Posterior vena cava (tissue), 2 donors: ENCODE results near the gene ANKRD27. TPM values are rescaled to one million over a fixed set of nuclear protein-coding genes. Genes with fewer than 3 reads are reported as not detected.
"Not testable (repeated sequence)": the region's sequence is repeated elsewhere in the genome, so short reads cannot be mapped to it uniquely, and the experiment has no call there.

Experiments used
- DNase-seq: peaks from one replicate; pipeline ENCODE4 v3.0.0-alpha.2; 2020; ENCODE audit warnings: low spot score
- intact Hi-C, 2 donors: fragments of 100-400 bp; cut with DNase I; formaldehyde crosslinking; loops; one replicate each; pipeline versions ENCODE4 v1.14.1 to v1.14.2; 2022 to 2023
- total RNA-seq, 2 donors: library from RNA; stranded (reverse); fragmentation: NEBNext Ultra II Directional; extraction: Animal tissue kit (Norgen Biotek cat#: 25700); gene quantifications; one replicate each; pipeline ENCODE4 v1.2.1, GENCODE V29; 2021
- donor health status: DM: yes; HTN: yes; CAD: no.
- donor health status: DM: yes; HTN: yes; CAD: no.

ANKRD27 gene
- total RNA-seq, 2 donors from 2014 or later = 25.2 to 38.1 TPM

DNA sequence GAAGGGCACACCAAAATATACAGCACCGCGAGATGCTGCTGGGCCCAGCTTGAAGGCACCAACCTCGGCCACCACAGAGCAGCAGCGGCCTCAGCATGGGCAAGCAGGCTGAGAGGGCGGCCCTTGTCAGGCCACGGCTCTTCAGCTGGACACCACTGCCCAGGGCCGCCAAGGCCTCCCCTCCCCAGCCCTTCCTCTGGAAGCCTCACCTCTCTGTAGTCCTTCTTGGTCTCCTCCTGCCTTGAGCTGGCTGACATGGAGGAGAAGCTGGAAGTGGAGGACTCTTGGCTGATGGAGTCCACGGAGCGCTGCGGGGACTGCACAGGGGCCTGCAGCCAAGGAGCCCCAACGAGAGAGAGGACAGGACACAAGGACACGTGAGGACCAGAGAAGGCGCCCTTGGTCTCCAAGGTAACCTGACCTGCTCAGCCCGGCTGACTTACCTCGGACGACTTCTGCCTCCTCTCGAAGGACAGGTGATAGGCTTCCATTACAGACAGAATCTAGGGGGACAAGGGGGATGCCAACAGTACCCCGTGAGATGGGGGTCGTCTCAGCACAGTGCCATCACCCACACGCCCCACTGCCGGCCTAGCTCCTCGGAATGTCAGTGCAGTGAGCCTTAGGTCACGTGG, 55.8 kb downstream of the ANKRD27 start:
- intact Hi-C loops = no loop called here
- DNase-seq = peak; percentile 60

GRCh38 chr19:32615569-32615968, 59.4 kb downstream of the ANKRD27 start:
- DNase-seq = peak; percentile 11
- intact Hi-C loops = no loop called here

- DNase-seq = peak; percentile 29
- intact Hi-C loops = no loop called here
Observed at GRCh38 chr19:32614916-32615315, 60.1 kb downstream of the ANKRD27 start.

GRCh38 chr19:32613008-32613407, 62.0 kb downstream of the ANKRD27 start:
- intact Hi-C loops = no loop called here
- no peak for DNase-seq

- intact Hi-C loops = no loop called here
- peak; percentile 5 for DNase-seq
Observed at GRCh38 chr19:32611161-32611560, 63.8 kb downstream of the ANKRD27 start.

GRCh38 chr19:32607479-32607878, 67.5 kb downstream of the ANKRD27 start:
- DNase-seq = peak; percentile 59
- intact Hi-C loops = no loop called here

GRCh38 chr19:32606289-32606688, 68.7 kb downstream of the ANKRD27 start:
- intact Hi-C loops = no loop called here
- DNase-seq = peak; percentile 69

- DNase-seq = no peak
- intact Hi-C loops = no loop called here
Observed at GRCh38 chr19:32605544-32605943, 69.4 kb downstream of the ANKRD27 start.

GRCh38 chr19:32603961-32604360, 71.0 kb downstream of the ANKRD27 start:
- DNase-seq = no peak
- intact Hi-C loops = no loop called here

DNA sequence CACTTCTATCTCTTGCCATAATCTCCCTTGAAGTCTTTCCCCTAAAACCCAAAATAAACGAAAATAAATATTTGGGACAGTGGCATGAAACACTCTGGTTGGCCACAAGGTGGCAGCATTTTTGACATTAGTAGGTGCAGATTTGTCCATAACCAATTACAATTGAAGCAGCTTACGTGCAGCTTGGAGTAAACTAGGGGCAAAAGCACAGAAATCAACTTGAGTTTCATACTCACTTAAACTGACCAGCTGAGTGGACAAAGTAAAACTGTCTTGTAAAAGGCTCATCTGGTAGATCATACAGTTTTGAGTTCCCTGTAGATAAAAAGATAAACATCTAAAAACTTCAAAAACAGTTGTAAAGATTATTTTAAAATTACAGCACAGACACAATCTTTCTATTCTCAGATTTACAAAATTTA, 75.2 kb downstream of the ANKRD27 start:
- intact Hi-C loops = no loop called here
- no peak for DNase-seq

DNA sequence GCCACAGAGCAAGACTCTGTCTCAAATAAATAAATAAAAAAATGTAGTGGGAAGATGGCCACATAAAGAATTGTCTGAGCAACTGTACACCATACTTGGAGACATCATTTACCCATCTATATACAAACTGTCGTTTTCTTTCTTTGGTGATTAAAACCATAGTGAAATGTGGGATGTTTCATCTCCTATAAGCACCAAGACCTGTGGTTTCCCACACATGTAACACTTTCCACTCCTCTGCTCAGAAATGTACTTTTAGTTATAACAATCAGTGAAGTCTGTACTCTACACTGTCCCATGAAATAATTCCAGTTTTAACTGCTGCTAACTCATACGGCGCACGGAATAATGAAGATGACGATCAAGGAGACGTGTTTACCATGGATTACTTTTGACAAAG, 75.7 kb downstream of the ANKRD27 start:
- intact Hi-C loops = no loop called here

DNA sequence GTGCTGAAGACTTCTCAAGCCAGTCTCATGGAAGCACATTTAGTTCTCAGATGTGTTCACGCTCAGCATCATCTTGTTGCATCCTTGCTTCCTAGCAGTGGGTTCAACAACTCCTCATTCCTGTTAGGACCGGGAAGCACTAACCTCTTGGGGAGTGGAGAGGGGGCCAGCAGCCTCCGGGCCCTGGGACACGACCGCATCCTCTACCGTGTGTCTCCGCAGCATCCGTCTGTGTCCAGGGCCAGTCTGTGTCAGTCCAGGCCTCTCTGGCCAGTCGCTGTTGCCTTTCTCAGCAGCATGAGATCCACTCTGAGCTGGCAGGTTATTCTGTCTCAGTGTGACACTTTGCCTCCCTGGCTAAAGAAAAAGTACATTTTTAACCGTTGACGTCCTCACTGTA, 77.0 kb downstream of the ANKRD27 start:
- intact Hi-C loops = no loop called here
- no peak for DNase-seq

More for the DNA sequence above, 75.7 kb downstream of the ANKRD27 start:
- DNase-seq = no peak

GRCh38 chr19:32595491-32595890, 79.5 kb downstream of the ANKRD27 start:
- intact Hi-C loops = no loop called here
- no peak for DNase-seq

GRCh38 chr19:32594021-32594420, 81.0 kb downstream of the ANKRD27 start:
- DNase-seq = no peak
- intact Hi-C loops = no loop called here

DNA sequence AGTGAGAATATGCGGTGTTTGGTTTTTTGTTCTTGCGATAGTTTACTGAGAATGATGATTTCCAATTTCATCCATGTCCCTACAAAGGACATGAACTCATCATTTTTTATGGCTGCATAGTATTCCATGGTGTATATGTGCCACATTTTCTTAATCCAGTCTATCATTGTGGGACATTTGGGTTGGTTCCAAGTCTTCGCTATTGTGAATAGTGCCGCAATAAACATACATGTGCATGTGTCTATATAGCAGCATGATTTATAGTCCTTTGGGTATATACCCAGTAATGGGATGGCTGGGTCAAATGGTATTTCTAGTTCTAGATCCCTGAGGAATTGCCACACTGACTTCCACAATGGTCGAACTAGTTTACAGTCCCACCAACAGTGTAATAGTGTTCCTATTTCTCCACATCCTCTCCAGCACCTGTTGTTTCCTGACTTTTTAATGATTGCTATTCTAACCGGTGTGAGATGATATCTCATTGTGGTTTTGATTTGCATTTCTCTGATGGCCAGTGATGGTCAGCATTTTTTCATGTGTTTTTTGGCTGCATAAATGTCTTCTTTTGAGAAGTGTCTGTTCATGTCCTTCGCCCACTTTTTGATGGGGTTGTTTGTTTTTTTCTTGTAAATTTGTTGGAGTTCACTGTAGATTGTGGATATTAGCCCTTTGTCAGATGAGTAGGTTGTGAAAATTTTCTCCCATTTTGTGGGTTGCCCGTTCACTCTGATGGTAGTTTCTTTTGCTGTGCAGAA, 87.1 kb downstream of the ANKRD27 start:
- intact Hi-C loops = loop anchor here in 1 of 2 donors (10.0 kb wide), 1 partner anchor 1273 kb away; no protein-coding TSS in a partner anchor
- DNase-seq = not testable (repeated sequence)

DNA sequence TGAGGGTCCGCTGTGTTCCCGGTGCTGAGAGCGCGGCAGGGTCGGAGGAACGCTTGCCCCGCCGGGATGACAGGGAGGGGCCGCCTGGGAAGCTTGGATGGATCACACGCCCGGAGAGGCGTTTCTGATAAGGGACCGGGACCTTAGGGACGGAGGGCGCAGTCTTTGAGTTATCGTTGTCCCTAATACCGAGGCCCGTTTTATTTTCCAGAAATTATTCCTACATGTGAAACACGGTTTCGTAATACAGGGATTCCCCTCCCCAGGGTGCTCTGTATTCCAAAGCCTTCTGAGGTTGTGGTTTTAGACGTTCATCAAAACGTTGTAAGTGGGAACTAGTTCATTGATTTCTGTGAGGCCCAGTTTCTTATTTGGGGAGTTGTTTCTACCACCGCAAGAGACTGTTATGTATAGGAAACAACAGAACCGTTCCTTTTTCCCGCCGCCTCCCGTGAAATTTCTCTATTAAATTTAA, 93.2 kb downstream of the ANKRD27 start:
- intact Hi-C loops = loop anchor here in 1 of 2 donors (10.0 kb wide), 1 partner anchor 1267 kb away; no protein-coding TSS in a partner anchor
- DNase-seq = no peak

DNA sequence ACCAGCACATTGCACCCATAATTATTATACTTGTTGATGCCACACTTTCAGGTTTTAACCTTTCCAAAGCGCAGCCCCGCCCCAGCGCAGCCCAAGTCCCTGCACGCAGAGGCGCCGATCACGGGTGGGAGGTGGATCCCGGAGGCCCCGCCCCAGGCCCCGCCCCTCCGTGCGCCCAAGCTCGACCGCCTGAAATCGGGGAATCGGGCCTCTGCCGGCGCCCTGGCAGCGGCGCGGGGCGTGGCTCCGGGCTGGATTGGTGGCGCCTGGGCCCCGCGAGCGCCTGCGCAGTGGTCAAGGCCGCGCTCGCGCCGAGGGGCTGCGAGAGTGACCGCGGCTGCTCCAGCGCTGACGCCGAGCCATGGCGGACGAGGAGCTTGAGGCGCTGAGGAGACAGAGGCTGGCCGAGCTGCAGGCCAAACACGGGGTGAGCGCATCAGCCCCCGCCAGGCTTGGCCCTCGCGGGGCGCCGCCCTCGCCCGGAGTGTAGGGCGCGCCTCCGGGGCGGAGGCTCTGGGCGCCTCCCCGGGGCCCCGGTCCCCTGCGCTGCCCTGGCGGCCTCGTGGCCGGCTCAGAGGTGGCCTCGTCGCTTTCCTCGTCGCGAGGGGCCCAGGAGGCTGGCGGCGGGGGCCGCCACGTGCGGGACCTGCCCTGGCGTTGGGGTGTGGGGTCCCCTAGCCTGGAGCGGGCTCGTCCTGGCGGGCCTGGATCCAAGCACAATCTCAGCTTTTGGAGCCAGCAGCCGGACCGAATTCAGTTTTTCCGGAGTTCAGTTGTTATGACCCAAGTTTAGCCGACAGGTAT, 93.9 kb downstream of the ANKRD27 start, which contains the start of gene PDCD5:
PDCD5 (plus strand) TSS at position 290 of the 804 bp plus-strand sequence; CDS start at position 362, 72 bp downstream.
- DNase-seq = peak; percentile 99
- intact Hi-C loops = loop anchor here in 1 of 2 donors (10.0 kb wide), 1 partner anchor 1266 kb away; no protein-coding TSS in a partner anchor

- intact Hi-C loops = loop anchor here in 1 of 2 donors (10.0 kb wide), 1 partner anchor 1266 kb away; no protein-coding TSS in a partner anchor
- no peak for DNase-seq
Observed at GRCh38 chr19:32580353-32580900, 94.6 kb downstream of the ANKRD27 start.

- intact Hi-C loops = no loop called here
- DNase-seq = no peak
Observed at GRCh38 chr19:32576790-32577189, 98.2 kb downstream of the ANKRD27 start.
